Spleen (tissue), 11 donors: ENCODE data around the gene TFE3. TPM values are rescaled to one million over a fixed set of nuclear protein-coding genes. Genes with fewer than 3 reads are reported as not detected.
A peak's percentile ranks its signal among the peaks of the same experiment; 100 is the strongest.

ENCODE experiments used
- DNase-seq: peaks from one replicate; pipeline ENCODE4 v3.0.0-alpha.2; 2020
- H3K27ac ChIP-seq, 8 donors: fragments of 200-600 bp; sonication (generic) in 7 of 8; 1 replicate in 4 of 8; 2 replicates in 4 of 8; pipeline versions ENCODE4 v1.5.0 to v1.8.0; 2016 to 2021; ENCODE audit warnings: inconsistent platforms in 4 of 8, mild to moderate bottlenecking in 4 of 8, moderate library complexity in 1 of 8
- H3K27me3 ChIP-seq, 7 donors: fragments of 200-600 bp; sonication (generic) in 6 of 7; replicated peaks in 1 of 7; 1 replicate in 4 of 7; 2 replicates in 3 of 7; pipeline versions ENCODE4 v1.5.0 to v1.8.0; 2016 to 2021; ENCODE audit warnings: inconsistent platforms in 3 of 7, mild to moderate bottlenecking in 1 of 7
- H3K36me3 ChIP-seq, 6 donors: fragments of 200-600 bp; sonication (generic) in 5 of 6; 1 replicate in 4 of 6; 2 replicates in 2 of 6; pipeline versions ENCODE4 v1.5.0 to v1.8.0; 2016 to 2021; ENCODE audit warnings: inconsistent platforms in 2 of 6
- H3K4me1 ChIP-seq, 6 donors: fragments of 200-600 bp; sonication (generic) in 5 of 6; 1 replicate in 3 of 6; 2 replicates in 3 of 6; pipeline versions ENCODE4 v1.5.0 to v1.8.0; 2016 to 2021; ENCODE audit warnings: inconsistent platforms in 3 of 6
- H3K4me3 ChIP-seq, 8 donors: fragments of 200-600 bp; sonication (generic) in 7 of 8; 1 replicate in 4 of 8; 2 replicates in 4 of 8; pipeline versions ENCODE4 v1.5.0 to v1.8.0; 2016 to 2021; ENCODE audit warnings: inconsistent platforms in 4 of 8, mild to moderate bottlenecking in 4 of 8, moderate library complexity in 2 of 8
- H3K9me3 ChIP-seq, 8 donors: fragments of 200-600 bp; sonication (generic) in 7 of 8; 1 replicate in 4 of 8; 2 replicates in 4 of 8; pipeline versions ENCODE4 v1.5.0 to v1.8.0; 2016 to 2021; ENCODE audit warnings: inconsistent platforms in 4 of 8
- CTCF ChIP-seq, 11 experiments: fragments of 200-600 bp in 7 of 11; fragments of 450-650 bp in 4 of 11; sonication (generic) in 4 of 11; IDR thresholded peaks in 8 of 11; conservative IDR thresholded peaks in 3 of 11; 1 replicate in 7 of 11; 2 replicates in 4 of 11; pipeline versions ENCODE4 v1.4.0 to v1.8.0; 2016 to 2021; ENCODE audit warnings: antibody characterized with exemption in 11 of 11, inconsistent platforms in 4 of 11, mild to moderate bottlenecking in 1 of 11
- POLR2A ChIP-seq, 3 donors: fragments of 450-650 bp; IDR thresholded peaks; one replicate each; pipeline ENCODE4 v1.5.1; 2017; ENCODE audit warnings: antibody characterized with exemption in 3 of 3, mild to moderate bottlenecking in 1 of 3
- POLR2AphosphoS5 ChIP-seq, 3 donors: sonication (generic); formaldehyde crosslinking; IDR thresholded peaks; one replicate each; pipeline ENCODE4 v1.5.1; 2017; ENCODE audit warnings: antibody characterized with exemption in 3 of 3
- WGBS, 5 donors: extraction: QIAGEN DNeasy Blood & Tissue Kit in 3 of 5; methylation state at CpG; one replicate each; pipeline versions ENCODE4 v1.1.5 to v1.1.7; 2013 to 2018; 5-methylcytosine and 5-hydroxymethylcytosine counted together
- intact Hi-C: fragments of 100-400 bp; cut with DNase I; formaldehyde crosslinking; loops from one replicate; pipeline ENCODE4 v1.15.0; 2023; ENCODE audit warnings: low total_unique reads
- polyA plus RNA-seq, 3 donors: library from polyadenylated mRNA; stranded (reverse); fragments of 200-250 nt; gene quantifications; one replicate each; pipeline ENCODE4 v1.2.1, GENCODE V29; 2013
- total RNA-seq, 7 donors: library from RNA; depleted of rRNA in 3 of 7; stranded (reverse); fragments of >200 nt in 3 of 7; fragmentation: NEBNext Ultra II Directional in 4 of 7; extraction: Animal tissue kit (Norgen Biotek cat#: 25700) in 4 of 7; gene quantifications; one replicate each; pipeline versions ENCODE4 v1.1.0 to v1.2.1, GENCODE V29; 2016 to 2021
- donor health status: healthy with polysubstance abuse.
- donor health status: DM: no; HTN: no; CAD: no; lungs with moderate emphysema.
- donor health status: DM: no; HTN: no; CAD: no.
- donor health status: Bipolar disorder and iron deficiency.
- donor health status: healthy.
- donor health status: DM: no; HTN: no; CAD: no.
- donor health status: DM: yes; HTN: yes; CAD: no.

The TFE3 gene
- total and polyA plus RNA-seq, 10 donors: 16.0 to 79.1 (median 55.5) TPM

DNA sequence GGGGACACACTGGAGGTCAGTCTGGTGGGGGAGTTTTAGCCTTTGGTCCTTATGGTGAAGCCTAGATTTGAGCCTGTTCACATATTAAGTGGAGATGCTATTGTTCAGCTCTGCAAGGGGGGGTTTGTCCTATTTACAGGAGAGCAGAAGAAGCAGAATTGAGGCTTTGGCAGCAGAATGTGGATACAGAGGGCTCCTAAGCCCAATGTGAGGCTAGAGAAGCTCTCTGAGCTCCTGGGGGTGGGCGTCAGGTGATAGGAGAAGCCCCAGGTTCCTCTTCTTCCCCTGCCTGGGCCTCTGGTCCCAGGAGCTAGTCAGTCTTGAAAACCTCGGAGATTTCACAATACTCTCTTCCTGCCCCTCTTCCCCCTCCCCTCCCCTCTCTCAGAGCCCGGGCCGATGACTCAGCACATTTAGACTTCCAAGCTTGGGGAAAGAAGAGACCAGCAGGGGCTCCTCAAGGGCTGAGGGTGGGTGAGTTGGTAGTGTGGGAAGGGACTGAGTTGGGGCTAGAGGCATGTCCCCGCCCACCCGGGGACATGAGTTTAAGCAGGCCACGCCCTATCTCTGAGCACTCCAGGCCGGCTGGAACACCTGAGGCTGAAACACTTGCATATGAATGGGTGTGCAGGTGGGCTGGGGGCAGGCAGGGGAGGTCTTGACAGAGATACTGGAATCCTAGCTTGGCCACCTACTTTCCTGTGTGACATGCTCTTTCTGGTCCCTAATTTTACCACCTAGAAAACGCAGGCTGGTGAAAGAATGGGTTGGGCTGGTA lies 3.4 kb downstream of the TFE3 start:
- peak overlapping the region in 7 of 8 donors; percentile 58 to 99 (median 97) for H3K27ac ChIP-seq
- peaks cover 0 to 48% (median 25%) of the 10 kb centered on the region in 6 donors for H3K4me1 ChIP-seq
- H3K36me3 ChIP-seq: peaks cover 0 to 49% (median 24%) of the 10 kb centered on the region in 6 donors
- intact Hi-C loops: no loop called here
- H3K9me3 ChIP-seq: no peaks in the 10 kb centered on the region
- DNase-seq: peak; percentile 86
- H3K4me3 ChIP-seq: peak overlapping the region in 5 of 8 donors; percentile 9 to 83 (median 57)
- 0 to 16% (median 11%) methylated on average over 3 to 9 of the region's 9 CpGs for WGBS, 5 donors
- TF ChIP-seq POLR2A (IDR thresholded peaks at IDR 0.05) (no peak), POLR2AphosphoS5 (IDR thresholded peaks at IDR 0.05) (peak in 2 of 3 donors; percentile 41 to 47), CTCF (IDR thresholded peaks at IDR 0.05 in 8 of 11, conservative IDR thresholded peaks at IDR 0.05 in 3 of 11) (no peak)
- H3K27me3 ChIP-seq: no peaks in the 10 kb centered on the region

GRCh38 chrX:49037883-49038475 lies 5.2 kb downstream of the TFE3 start:
- no peak for TF ChIP-seq POLR2A (IDR thresholded peaks at IDR 0.05)
- TF ChIP-seq POLR2AphosphoS5 (IDR thresholded peaks at IDR 0.05): no peak
- TF ChIP-seq CTCF (IDR thresholded peaks at IDR 0.05 in 8 of 11, conservative IDR thresholded peaks at IDR 0.05 in 3 of 11): no peak
- H3K27ac ChIP-seq: peak overlapping the region in 3 of 8 donors; percentile 97 to 99 (median 97)
- no peaks in the 10 kb centered on the region for H3K27me3 ChIP-seq
- intact Hi-C loops: no loop called here
- H3K4me3 ChIP-seq: no peak overlapping the region
- H3K9me3 ChIP-seq: no peaks in the 10 kb centered on the region
- H3K36me3 ChIP-seq: peaks cover 0 to 68% (median 41%) of the 10 kb centered on the region in 6 donors
- no peak for DNase-seq
- H3K4me1 ChIP-seq: peaks cover 0 to 52% (median 25%) of the 10 kb centered on the region in 6 donors
- WGBS, 5 donors: 89 to 97% (median 94%) methylated on average over 8 to 15 of the region's 15 CpGs

GRCh38 chrX:49030283-49030682 lies 12.9 kb downstream of the TFE3 start:
- intact Hi-C loops: no loop called here
- TF ChIP-seq POLR2AphosphoS5 (IDR thresholded peaks at IDR 0.05) (peak in 1 of 3 donors; percentile 14), POLR2A (IDR thresholded peaks at IDR 0.05) (no peak)
- WGBS, 5 donors: 60 to 90% (median 84%) methylated on average over 1 to 6 of the region's 6 CpGs
- Histone ChIP-seq H3K27ac (no peak overlapping the region), H3K9me3 (no peaks in the 10 kb centered on the region), H3K4me1 (peaks cover 0 to 16% (median 0%) of the 10 kb centered on the region in 6 donors), H3K27me3 (no peaks in the 10 kb centered on the region), H3K4me3 (no peak overlapping the region), H3K36me3 (peaks cover 0 to 100% (median 46%) of the 10 kb centered on the region in 6 donors)
- DNase-seq: no peak

DNA sequence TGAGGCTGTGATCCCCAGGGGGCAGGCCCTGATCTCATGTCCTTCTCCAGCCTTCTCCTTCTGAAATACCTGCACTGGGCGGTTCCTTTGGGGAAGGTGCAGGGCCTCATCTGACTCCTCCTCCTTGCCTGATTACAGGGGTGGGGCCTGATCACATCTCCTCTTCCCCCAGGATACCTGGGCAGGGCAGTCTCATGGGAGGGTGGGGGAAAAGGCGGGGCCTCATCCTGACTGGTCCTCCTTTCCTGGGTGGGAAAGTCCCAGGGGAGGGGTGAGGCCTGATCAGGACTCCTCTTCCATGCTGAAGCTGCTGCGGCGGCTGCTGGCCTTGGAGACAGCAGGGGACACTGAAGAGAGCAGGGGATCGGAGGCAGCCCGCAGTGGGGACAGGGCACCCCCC lies 13.3 kb downstream of the TFE3 start:
- TF ChIP-seq POLR2AphosphoS5 (IDR thresholded peaks at IDR 0.05) (no peak), POLR2A (IDR thresholded peaks at IDR 0.05) (no peak), CTCF (IDR thresholded peaks at IDR 0.05 in 8 of 11, conservative IDR thresholded peaks at IDR 0.05 in 3 of 11) (no peak)
- Histone ChIP-seq H3K4me1 (peaks cover 0 to 16% (median 0%) of the 10 kb centered on the region in 6 donors), H3K9me3 (no peaks in the 10 kb centered on the region), H3K36me3 (peaks cover 0 to 100% (median 46%) of the 10 kb centered on the region in 6 donors), H3K27ac (no peak overlapping the region), H3K27me3 (no peaks in the 10 kb centered on the region), H3K4me3 (no peak overlapping the region)
- no peak for DNase-seq
- WGBS, 5 donors: 87 to 100% (median 95%) methylated on average over 1 to 6 of the region's 6 CpGs
- intact Hi-C loops: no loop called here
